K562 (cell line): ENCODE results near the gene MGAT5. TPM values are rescaled to one million over a fixed set of nuclear protein-coding genes. Genes with fewer than 3 reads are reported as not detected.

ENCODE experiments used
- ATAC-seq: fragments of 200-7000 bp; cut with Tn5 transposase; 3 replicates; pipeline ENCODE4 v1.9.1; 2020; ENCODE audit warnings: moderate library complexity
- BruUV-seq: library from RNA; stranded (reverse); fragments of 400-500 nt; replicated peaks from 2 replicates; lab custom pipeline; 2021; lab: Mats Ljungman, UMichigan
- CTCF ChIA-PET: fragments of 300-600 bp; formaldehyde crosslinking; extraction: SDS; loops from one replicate; lab custom pipeline; 2021; ENCODE audit warnings: low intra/inter-chr PET ratio; lab: Yijun Ruan, JAX
- POLR2A ChIA-PET: fragments of 300-600, 350-650 bp; sonication (Branson Sonifier 250); formaldehyde crosslinking; extraction: SDS; loops from one replicate; lab custom pipeline; 2021; ENCODE audit warnings: antibody characterized with exemption, inconsistent platforms; lab: Yijun Ruan, JAX
- DNase-seq, 4 experiments: peaks; one replicate each; pipeline versions ENCODE4 v3.0.0 to v3.0.0-alpha.2; 2011 to 2018; ENCODE audit warnings: low spot score in 3 of 4, mixed read lengths in 3 of 4; ENCODE audit errors: extremely low read depth in 1 of 4
- FAIRE-seq: peaks from 2 replicates; lab custom pipeline; 2011; peaks lifted over from hg19 to GRCh38; lab: Jason Lieb, UNC
- H2AFZ ChIP-seq: 2 replicates; pipeline ENCODE4 v1.6.0; 2011; ENCODE audit warnings: low read depth, low read length, control low read depth, inconsistent platforms
- H3K27ac ChIP-seq: fragments of 200-600 bp; 3 replicates; pipeline ENCODE4 v1.8.0; 2011; ENCODE audit warnings: low read depth, mild to moderate bottlenecking, control low read depth, inconsistent platforms, low read length, moderate library complexity, mixed read lengths; ENCODE audit errors: extremely low read depth
- H3K27me3 ChIP-seq, 2 experiments: fragments of 300-600 bp in 1 of 2; 2 replicates in 1 of 2; 3 replicates in 1 of 2; pipeline versions ENCODE4 v1.6.0 to v1.8.0; 2011; ENCODE audit warnings: inconsistent platforms in 2 of 2, low read length in 2 of 2, mild to moderate bottlenecking in 1 of 2, mixed read lengths in 1 of 2, moderate library complexity in 1 of 2; ENCODE audit not compliant: control insufficient read depth in 2 of 2, insufficient read depth in 2 of 2
- H3K36me3 ChIP-seq: fragments of 300-600 bp; 3 replicates; pipeline ENCODE4 v1.8.0; 2011; ENCODE audit warnings: mild to moderate bottlenecking, low read length, inconsistent platforms; ENCODE audit not compliant: control insufficient read depth, insufficient read depth
- H3K4me1 ChIP-seq, 2 experiments: fragments of 200-600 bp in 1 of 2; replicated peaks in 1 of 2; 2 replicates in 1 of 2; 3 replicates in 1 of 2; pipeline versions ENCODE4 v1.5.1 to v1.8.0; 2011; ENCODE audit warnings: inconsistent platforms in 2 of 2, low read length in 2 of 2, mild to moderate bottlenecking in 1 of 2, mixed read lengths in 1 of 2, moderate library complexity in 1 of 2; ENCODE audit not compliant: control insufficient read depth in 2 of 2, insufficient read depth in 2 of 2
- H3K4me2 ChIP-seq: 2 replicates; pipeline ENCODE4 v1.6.1; 2011; ENCODE audit warnings: low read length, control low read depth, inconsistent platforms, mixed read lengths; ENCODE audit not compliant: insufficient read depth
- H3K4me3 ChIP-seq: fragments of 200-600 bp; sonication (generic), shearing (Covaris generic); 2 replicates; pipeline ENCODE4 v1.5.1; 2016; ENCODE audit warnings: control low read depth, inconsistent platforms
- H3K79me2 ChIP-seq: fragments of 200-600 bp; 3 replicates; pipeline ENCODE4 v1.8.0; 2011; ENCODE audit warnings: low read length, inconsistent platforms; ENCODE audit not compliant: control insufficient read depth, insufficient read depth
- H3K9ac ChIP-seq, 2 experiments: 2 replicates each; pipeline versions ENCODE4 v1.6.0 to v1.6.1; 2011; ENCODE audit warnings: low read depth in 2 of 2, low read length in 2 of 2, control low read depth in 1 of 2, inconsistent platforms in 1 of 2, mild to moderate bottlenecking in 1 of 2, mixed read lengths in 1 of 2; ENCODE audit not compliant: insufficient read depth in 1 of 2
- H3K9me1 ChIP-seq: one replicate; pipeline ENCODE4 v1.6.0; 2011; ENCODE audit warnings: inconsistent platforms, mild to moderate bottlenecking, low read length, moderate library complexity; ENCODE audit not compliant: control insufficient read depth, insufficient read depth
- H3K9me3 ChIP-seq: replicated peaks from 2 replicates; pipeline ENCODE4 v1.5.1; 2011; ENCODE audit warnings: low read depth, low read length, inconsistent platforms; ENCODE audit not compliant: control insufficient read depth, insufficient read depth
- H4K20me1 ChIP-seq: replicated peaks from 2 replicates; pipeline ENCODE4 v1.6.1; 2011; ENCODE audit warnings: low read length, inconsistent platforms, mixed read lengths; ENCODE audit not compliant: control insufficient read depth, insufficient read depth
- KDM1A ChIP-seq, 2 experiments: fragments of 450-650 bp; IDR thresholded peaks; 2 replicates each; pipeline ENCODE4 v1.6.1; 2016; ENCODE audit warnings: mild to moderate bottlenecking in 2 of 2
- NFIC ChIP-seq: fragments of 450-650 bp; IDR thresholded peaks from 2 replicates; pipeline ENCODE4 v1.6.1; 2017; ENCODE audit warnings: mild to moderate bottlenecking, inconsistent platforms
- NR2C1 ChIP-seq, 2 experiments: fragments of 450-650 bp; IDR thresholded peaks; 2 replicates each; pipeline ENCODE4 v1.6.1; 2017; ENCODE audit warnings: mild to moderate bottlenecking in 2 of 2, antibody characterized with exemption in 1 of 2, inconsistent platforms in 1 of 2, missing compliant biosample characterization in 1 of 2, missing genetic modification characterization in 1 of 2
- ZFX ChIP-seq: sonication (generic); formaldehyde crosslinking; IDR thresholded peaks from 2 replicates; pipeline ENCODE4 v1.8.0; 2022; ENCODE audit warnings: mild to moderate bottlenecking, missing genetic modification reagents, moderate library complexity
- ZNF717 ChIP-seq: fragments of 250-450 bp; sonication (Bioruptor Pico); IDR thresholded peaks from 2 replicates; pipeline ENCODE4 v1.5.0; 2021
- WGBS: fragments of 100-300 bp; shearing (Covaris generic); methylation state at CpG from one replicate; pipeline ENCODE4 v1.1.6; 2016; ENCODE audit warnings: low coverage, mixed read lengths; ENCODE audit not compliant: insufficient coverage; ENCODE audit errors: missing lambda C conversion rate; 5-methylcytosine and 5-hydroxymethylcytosine counted together
- in situ Hi-C: fragments of 300-500 bp; cut with MboI; formaldehyde crosslinking; loops from 4 replicates; pipeline ENCODE4 v1.15.0; 2018; ENCODE audit warnings: inconsistent platforms, mixed read lengths
- intact Hi-C: fragments of 100-400 bp; cut with micrococcal nuclease; formaldehyde crosslinking; loops from 2 replicates; pipeline ENCODE4 v1.14.2; 2022
- polyA plus RNA-seq, 8 experiments: library from polyadenylated mRNA; depleted of rRNA in 4 of 8; stranded (reverse) in 5 of 8; unstranded in 3 of 8; fragments of >200 nt; fragmentation: Nextera tagmentation in 2 of 8; fragmentation: Illumina TruSeq in 1 of 8; extraction: Ambion mirVana in 2 of 8; extraction: Trizol in 1 of 8; gene quantifications; 2 replicates each; pipeline versions ENCODE4 v1.2.1 to v1.2.3, GENCODE V29; 2011 to 2014; ENCODE audit warnings: inconsistent platforms in 1 of 8, missing spikeins in 1 of 8
- total RNA-seq, 7 experiments: library from RNA; depleted of rRNA in 6 of 7; stranded (reverse); fragments of >200 nt in 6 of 7; fragmentation: Illumina TruSeq in 2 of 7; extraction: Trizol in 2 of 7; gene quantifications; 2 replicates each; pipeline versions ENCODE4 v1.2.1 to v1.2.3, GENCODE V29; 2011 to 2021; ENCODE audit warnings: low replicate concordance in 1 of 7

Gene MGAT5
- total and polyA plus RNA-seq, 9 of the 15 experiments (the other 6 are each of a cell fraction or from before 2014, with no cell fraction given): 1.6 to 18.6 (median 11.1) TPM

- H3K36me3 ChIP-seq: no peaks in the 10 kb centered on the region
- peaks cover 9 to 84% of the 10 kb centered on the region in 2 experiments for H3K27me3 ChIP-seq
- FAIRE-seq (no peak), ATAC-seq (no peak), DNase-seq (no peak)
- no peak overlapping the region for H2AFZ ChIP-seq
- in situ Hi-C loops (loop anchor here (5.0 to 10.0 kb wide), 2 partner anchors 345 to 442 kb away; no protein-coding TSS in a partner anchor), intact Hi-C loops (loop anchor here (2.0 kb wide), 1 partner anchor 439 kb away; no protein-coding TSS in a partner anchor)
- H3K4me1 ChIP-seq: no peaks in the 10 kb centered on the region
- no peak overlapping the region for H3K27ac ChIP-seq
- TF ChIP-seq NFIC (peak; percentile 45; the same call in 1 of the 2 replicates), NR2C1 (IDR thresholded peaks at IDR 0.05) (no peak), NR2C1 (tag; IDR thresholded peaks at IDR 0.05) (peak; percentile 62), ZFX (CRISPR knock-in tag) (no peak), KDM1A (IDR thresholded peaks at IDR 0.05) (no peak), ZNF717 (no peak)
- 11% methylated on average over 9 of the region's 11 CpGs for WGBS
- H3K9me1 ChIP-seq: no peaks in the 10 kb centered on the region
- 0 out of 2 replicates have a peak, but pooled peaks cover 14% of the 10 kb centered on the region for H4K20me1 ChIP-seq
- H3K4me3 ChIP-seq: no peak overlapping the region
- no peaks in the 10 kb centered on the region for H3K9me3 ChIP-seq
- no peak overlapping the region for H3K9ac ChIP-seq
- ChIA-PET CTCF (interaction anchor here (0.8 to 1.8 kb wide), 2 partner anchors 434 to 438 kb away, joined by 3 to 7 read pairs; no protein-coding TSS in a partner anchor), POLR2A (interaction anchor here (0.6 kb wide), 1 partner anchor 80 kb away, joined by 3 read pairs; no protein-coding TSS in a partner anchor)
- H3K79me2 ChIP-seq: no peaks in the 10 kb centered on the region
- no peak overlapping the region for H3K4me2 ChIP-seq
- no TSS peak for BruUV-seq
These were observed 206.0 kb downstream of the MGAT5 start for GRCh38 chr2:134459706-134460406.
